Neural progenitor cell (in vitro differentiated cells): ENCODE results near the gene N4BP3.

ENCODE experiments used
- EZH2 ChIP-seq: fragments of 200-600 bp; sonication (generic); IDR thresholded peaks from 2 replicates; pipeline ENCODE4 v1.6.1; 2017; ENCODE audit warnings: antibody characterized with exemption, mild to moderate bottlenecking, moderate library complexity
- TF ChIP-seq, protein P1 (sequence below): fragments of 200-600 bp; sonication (generic); IDR thresholded peaks from 2 replicates; pipeline ENCODE4 v1.5.1; 2017; ENCODE audit warnings: antibody characterized with exemption, mild to moderate bottlenecking

DNA sequence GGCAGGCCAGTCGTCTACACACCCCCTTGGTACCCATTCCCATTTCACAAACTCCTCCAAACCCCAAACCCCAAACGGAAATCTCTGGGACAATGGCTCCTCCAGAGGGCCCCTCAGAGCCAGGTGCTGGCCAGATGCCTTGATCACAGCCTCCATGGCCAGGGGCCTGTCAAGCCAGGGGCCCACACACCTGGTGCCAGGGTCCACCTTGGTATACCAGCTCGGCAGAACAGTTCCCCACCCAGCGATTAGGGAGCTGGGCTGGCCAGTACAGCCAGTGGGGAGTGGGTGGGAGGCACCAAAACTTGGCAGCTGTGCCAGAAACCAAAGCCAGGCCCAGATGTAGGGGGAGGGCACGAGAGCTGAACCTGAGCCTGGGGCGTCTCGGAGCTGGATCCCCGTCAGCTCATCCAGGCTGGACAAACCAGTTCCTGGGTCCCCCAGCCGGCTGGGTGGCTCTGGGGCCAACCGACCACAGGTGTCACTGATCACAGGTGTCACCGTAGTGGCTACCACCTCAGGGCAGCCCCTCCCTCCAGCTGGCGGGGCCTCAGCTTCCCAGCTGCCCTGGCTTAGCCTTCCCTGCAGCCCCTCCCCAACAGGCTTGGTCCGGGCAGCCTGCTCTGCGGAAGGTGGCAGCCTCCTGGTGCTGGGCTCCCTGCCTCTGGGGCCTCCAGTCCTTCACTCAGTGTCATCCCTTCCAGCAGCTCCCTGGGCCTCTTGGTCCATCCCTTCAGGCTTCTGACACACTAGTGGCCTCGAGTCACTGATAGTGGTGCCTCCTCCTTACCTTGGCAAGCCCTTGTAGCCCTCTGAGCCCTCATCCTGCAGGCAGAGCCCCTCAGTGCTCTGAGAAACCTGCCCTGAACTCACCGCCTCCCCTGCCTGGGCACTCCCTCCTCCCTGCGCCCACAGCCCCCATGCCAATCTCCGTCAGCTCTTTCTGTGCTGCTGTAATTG lies 10.9 kb downstream of the N4BP3 start:
- TF ChIP-seq, protein P1, sequence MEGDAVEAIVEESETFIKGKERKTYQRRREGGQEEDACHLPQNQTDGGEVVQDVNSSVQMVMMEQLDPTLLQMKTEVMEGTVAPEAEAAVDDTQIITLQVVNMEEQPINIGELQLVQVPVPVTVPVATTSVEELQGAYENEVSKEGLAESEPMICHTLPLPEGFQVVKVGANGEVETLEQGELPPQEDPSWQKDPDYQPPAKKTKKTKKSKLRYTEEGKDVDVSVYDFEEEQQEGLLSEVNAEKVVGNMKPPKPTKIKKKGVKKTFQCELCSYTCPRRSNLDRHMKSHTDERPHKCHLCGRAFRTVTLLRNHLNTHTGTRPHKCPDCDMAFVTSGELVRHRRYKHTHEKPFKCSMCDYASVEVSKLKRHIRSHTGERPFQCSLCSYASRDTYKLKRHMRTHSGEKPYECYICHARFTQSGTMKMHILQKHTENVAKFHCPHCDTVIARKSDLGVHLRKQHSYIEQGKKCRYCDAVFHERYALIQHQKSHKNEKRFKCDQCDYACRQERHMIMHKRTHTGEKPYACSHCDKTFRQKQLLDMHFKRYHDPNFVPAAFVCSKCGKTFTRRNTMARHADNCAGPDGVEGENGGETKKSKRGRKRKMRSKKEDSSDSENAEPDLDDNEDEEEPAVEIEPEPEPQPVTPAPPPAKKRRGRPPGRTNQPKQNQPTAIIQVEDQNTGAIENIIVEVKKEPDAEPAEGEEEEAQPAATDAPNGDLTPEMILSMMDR: no peak
- TF ChIP-seq EZH2: no peak
